ENCODE measurements around the gene CDKL2.
A peak's percentile ranks its signal among the peaks of the same experiment; 100 is the strongest.

CDKL2 gene

GRCh38 chr4:75639124-75639695 is 8.9 kb upstream of the CDKL2 start:
- no peak for DNase-seq (ENCODE audit: low read depth)

- no peak for DNase-seq (ENCODE audit: low read depth)
Observed at GRCh38 chr4:75637827-75638226, 7.5 kb upstream of the CDKL2 start.

GRCh38 chr4:75637176-75637575 is 6.8 kb upstream of the CDKL2 start:
- DNase-seq (ENCODE audit: low read depth), result no peak

GRCh38 chr4:75634951-75635350 is 4.6 kb upstream of the CDKL2 start:
- DNase-seq (ENCODE audit: low read depth), result no peak

- DNase-seq (ENCODE audit: low read depth), result no peak
Observed at GRCh38 chr4:75634281-75634680, 4.0 kb upstream of the CDKL2 start.

GRCh38 chr4:75633846-75634245 is 3.5 kb upstream of the CDKL2 start:
- DNase-seq (ENCODE audit: low read depth), result no peak

- no peak for DNase-seq (ENCODE audit: low read depth)
Observed at GRCh38 chr4:75630937-75631329, 605 bp upstream of the CDKL2 start.

GRCh38 chr4:75629239-75629638 is 1.1 kb downstream of the CDKL2 start:
- DNase-seq (ENCODE audit: low read depth), result no peak

GRCh38 chr4:75623026-75623425 is 7.3 kb downstream of the CDKL2 start:
- no peak for DNase-seq (ENCODE audit: low read depth)

- DNase-seq (ENCODE audit: low read depth), result no peak
Observed at GRCh38 chr4:75621715-75622114, 8.6 kb downstream of the CDKL2 start.

- no peak for DNase-seq (ENCODE audit: low read depth)
Observed at GRCh38 chr4:75612306-75612705, 18.0 kb downstream of the CDKL2 start.

GRCh38 chr4:75605928-75606327 is 24.4 kb downstream of the CDKL2 start:
- DNase-seq (ENCODE audit: low read depth), result no peak

GRCh38 chr4:75599647-75600046 is 30.7 kb downstream of the CDKL2 start:
- no peak for DNase-seq (ENCODE audit: low read depth)

- DNase-seq (ENCODE audit: low read depth), result no peak
Observed at GRCh38 chr4:75598390-75598789, 31.9 kb downstream of the CDKL2 start.

- no peak for DNase-seq (ENCODE audit: low read depth)
Observed at GRCh38 chr4:75596061-75596460, 34.3 kb downstream of the CDKL2 start.

GRCh38 chr4:75593393-75593792 is 36.9 kb downstream of the CDKL2 start:
- DNase-seq (ENCODE audit: low read depth), result no peak

GRCh38 chr4:75584067-75584466 is 46.3 kb downstream of the CDKL2 start:
- DNase-seq (ENCODE audit: low read depth), result no peak

- DNase-seq (ENCODE audit: low read depth), result no peak
Observed at GRCh38 chr4:75567725-75568124, 62.6 kb downstream of the CDKL2 start.

- no peak for DNase-seq (ENCODE audit: low read depth)
Observed at GRCh38 chr4:75566911-75567310, 63.4 kb downstream of the CDKL2 start.

- no peak for DNase-seq (ENCODE audit: low read depth)
Observed at GRCh38 chr4:75565481-75565880, 64.8 kb downstream of the CDKL2 start.

GRCh38 chr4:75564023-75564422 is 66.3 kb downstream of the CDKL2 start:
- no peak for DNase-seq (ENCODE audit: low read depth)

- DNase-seq (ENCODE audit: low read depth), result no peak
Observed at GRCh38 chr4:75561789-75562188, 68.5 kb downstream of the CDKL2 start.

GRCh38 chr4:75557696-75558095 is 72.6 kb downstream of the CDKL2 start:
- DNase-seq (ENCODE audit: low read depth), result no peak

- DNase-seq (ENCODE audit: low read depth), result peak; percentile 2
Observed at GRCh38 chr4:75555294-75556164, 74.8 kb downstream of the CDKL2 start, which contains the start of gene ODAPH. TSS of gene ODAPH (plus strand) at chr4:75556066. CDS start at chr4:75556083, 17 bp downstream.

All from stimulated activated CD8-positive, alpha-beta memory T cell treated with anti-CD3 and anti-CD28 coated beads, Interleukin-4, amount 100 ng/mL, for 24 hours (primary cell).